NCI-H748 treated with DMSO at 0.1 percent for 48 hours (cell line): ENCODE results near the gene CEP164.
"Not testable (repeated sequence)": the region's sequence is repeated elsewhere in the genome, so short reads cannot be mapped to it uniquely, and the experiment has no call there.

Experiments used
- DNase-seq: peaks from one replicate; lab custom pipeline; 2025; lab: John Stamatoyannopoulos, UW

Gene CEP164

GRCh38 chr11:117396970-117397369 lies 69.3 kb downstream of the CEP164 start:
- no peak for DNase-seq

- not testable (repeated sequence) for DNase-seq
Measured at GRCh38 chr11:117398618-117399017, 71.0 kb downstream of the CEP164 start.

- not testable (repeated sequence) for DNase-seq
Measured at GRCh38 chr11:117399100-117399840, 71.6 kb downstream of the CEP164 start.

- DNase-seq: not testable (repeated sequence)
Measured at GRCh38 chr11:117405898-117406297, 78.2 kb downstream of the CEP164 start.

GRCh38 chr11:117407016-117407415 lies 79.4 kb downstream of the CEP164 start:
- no peak for DNase-seq

GRCh38 chr11:117408356-117408755 lies 80.7 kb downstream of the CEP164 start:
- DNase-seq: no peak

GRCh38 chr11:117409511-117409910 lies 81.9 kb downstream of the CEP164 start:
- DNase-seq: no peak

GRCh38 chr11:117410238-117410637 lies 82.6 kb downstream of the CEP164 start:
- DNase-seq: no peak

- DNase-seq: no peak
Measured at GRCh38 chr11:117410861-117411710, 83.4 kb downstream of the CEP164 start.

GRCh38 chr11:117411736-117412135 lies 84.1 kb downstream of the CEP164 start:
- no peak for DNase-seq

- no peak for DNase-seq
Measured at GRCh38 chr11:117412176-117412575, 84.5 kb downstream of the CEP164 start.

- DNase-seq: no peak
Measured at GRCh38 chr11:117412653-117413275, 85.1 kb downstream of the CEP164 start.

GRCh38 chr11:117413616-117414015 lies 86.0 kb downstream of the CEP164 start:
- no peak for DNase-seq

GRCh38 chr11:117414724-117415123 lies 87.1 kb downstream of the CEP164 start:
- DNase-seq: no peak

- no peak for DNase-seq
Measured at GRCh38 chr11:117415358-117415896, 87.8 kb downstream of the CEP164 start.

GRCh38 chr11:117417342-117417741 lies 89.7 kb downstream of the CEP164 start:
- DNase-seq: no peak

- DNase-seq: no peak
Measured at GRCh38 chr11:117417856-117418255, 90.2 kb downstream of the CEP164 start.

GRCh38 chr11:117418737-117419481 lies 91.3 kb downstream of the CEP164 start:
- DNase-seq: no peak

- no peak for DNase-seq
Measured at GRCh38 chr11:117419482-117420142, 92.0 kb downstream of the CEP164 start.

GRCh38 chr11:117420143-117420485 lies 92.5 kb downstream of the CEP164 start:
- DNase-seq: no peak

- no peak for DNase-seq
Measured at GRCh38 chr11:117420598-117420997, 92.9 kb downstream of the CEP164 start.
